Keratinocyte (primary cell): ENCODE results near the gene GPATCH2.

Source experiments
- CTCF ChIP-seq, 3 experiments: IDR thresholded peaks in 1 of 3; conservative IDR thresholded peaks in 1 of 3; optimal IDR thresholded peaks in 1 of 3; 2 replicates in 2 of 3; 3 replicates in 1 of 3; pipeline versions ENCODE3 to v1.5.1; 2011; ENCODE audit warnings: low read length in 3 of 3, mild to moderate bottlenecking in 3 of 3, moderate library complexity in 2 of 3, control low read depth in 1 of 3, inconsistent platforms in 1 of 3; ENCODE audit not compliant: insufficient read depth in 2 of 3; ENCODE audit errors: extremely low read depth in 1 of 3
- EZH2 ChIP-seq: IDR thresholded peaks from one replicate; pipeline ENCODE4 v1.6.1; 2012; ENCODE audit warnings: inconsistent platforms, mild to moderate bottlenecking, low read length, moderate library complexity

- TF ChIP-seq CTCF (optimal IDR thresholded peaks at IDR 0.05 in 1 of 3, IDR thresholded peaks at IDR 0.05 in 1 of 3, conservative IDR thresholded peaks at IDR 0.05 in 1 of 3; ENCODE audit: extremely low read depth in 1 of 3, insufficient read depth in 2 of 3, low read length in 3 of 3) = no peak
- TF ChIP-seq EZH2 = no peak
Observed at GRCh38 chr1:217561446-217561845, 69.4 kb downstream of the GPATCH2 start.
